Lower lobe of right lung (tissue), 2 donors: ENCODE results near the gene STRBP. TPM values are rescaled to one million over a fixed set of nuclear protein-coding genes. Genes with fewer than 3 reads are reported as not detected.

ENCODE experiments used
- ATAC-seq, 2 donors: fragments of 200-7000 bp; cut with Tn5 transposase; one replicate each; pipeline ENCODE4 v1.9.1; 2020 to 2022; ENCODE audit warnings: mild to moderate bottlenecking in 2 of 2, moderate library complexity in 2 of 2
- DNase-seq: peaks from one replicate; pipeline ENCODE4 v3.0.0-alpha.2; 2020
- H3K27ac ChIP-seq: fragments of 200-600 bp; one replicate; pipeline ENCODE4 v1.8.0; 2022
- H3K27me3 ChIP-seq: fragments of 200-600 bp; one replicate; pipeline ENCODE4 v1.8.0; 2022; ENCODE audit warnings: low read depth
- H3K36me3 ChIP-seq: fragments of 200-600 bp; one replicate; pipeline ENCODE4 v1.8.0; 2022; ENCODE audit warnings: mild to moderate bottlenecking
- H3K4me1 ChIP-seq: fragments of 200-600 bp; one replicate; pipeline ENCODE4 v1.8.0; 2022
- H3K4me3 ChIP-seq: fragments of 200-600 bp; one replicate; pipeline ENCODE4 v1.8.0; 2022; ENCODE audit warnings: mild to moderate bottlenecking
- H3K9me3 ChIP-seq: fragments of 200-600 bp; one replicate; pipeline ENCODE4 v1.8.0; 2022
- intact Hi-C: fragments of 100-400 bp; cut with DNase I; formaldehyde crosslinking; loops from one replicate; pipeline ENCODE4 v1.11.0; 2022
- total RNA-seq: library from RNA; stranded (reverse); fragmentation: NEBNext Ultra II Directional; extraction: Animal tissue kit (Norgen Biotek cat#: 25700); gene quantifications from one replicate; pipeline ENCODE4 v1.2.1, GENCODE V29; 2021
- TF ChIP-seq, protein P1 (sequence below): fragments of 200-600 bp; IDR thresholded peaks from one replicate; pipeline ENCODE4 v1.8.0; 2022; ENCODE audit warnings: antibody characterized with exemption, mild to moderate bottlenecking
- donor health status: DM: no; HTN: yes; CAD: no; lungs with severe emphysema.

Gene STRBP
- total RNA-seq, 1 donor from 2014 or later, result 23.7 TPM

DNA sequence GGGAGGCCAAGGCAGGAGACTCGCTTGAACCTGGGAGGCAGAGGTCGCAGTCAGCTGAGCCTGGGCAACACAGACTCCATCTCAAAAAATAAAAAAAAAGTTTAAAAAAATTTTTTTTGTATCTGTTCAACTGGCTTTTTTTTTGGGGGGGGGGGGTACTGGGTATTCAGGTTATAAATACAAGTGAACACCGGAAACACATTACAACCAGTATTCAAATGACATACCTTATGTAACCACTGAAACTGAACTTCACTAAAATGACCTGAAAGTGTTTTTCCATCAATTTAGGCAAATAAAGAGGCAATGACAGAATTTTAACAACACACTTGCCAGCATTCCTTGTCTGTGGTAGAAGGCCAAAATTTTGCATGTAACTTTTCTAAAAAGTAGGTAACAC, 33.5 kb downstream of the STRBP start:
- H3K4me1 ChIP-seq, result no peaks in the 10 kb centered on the region
- TF ChIP-seq, protein P1, sequence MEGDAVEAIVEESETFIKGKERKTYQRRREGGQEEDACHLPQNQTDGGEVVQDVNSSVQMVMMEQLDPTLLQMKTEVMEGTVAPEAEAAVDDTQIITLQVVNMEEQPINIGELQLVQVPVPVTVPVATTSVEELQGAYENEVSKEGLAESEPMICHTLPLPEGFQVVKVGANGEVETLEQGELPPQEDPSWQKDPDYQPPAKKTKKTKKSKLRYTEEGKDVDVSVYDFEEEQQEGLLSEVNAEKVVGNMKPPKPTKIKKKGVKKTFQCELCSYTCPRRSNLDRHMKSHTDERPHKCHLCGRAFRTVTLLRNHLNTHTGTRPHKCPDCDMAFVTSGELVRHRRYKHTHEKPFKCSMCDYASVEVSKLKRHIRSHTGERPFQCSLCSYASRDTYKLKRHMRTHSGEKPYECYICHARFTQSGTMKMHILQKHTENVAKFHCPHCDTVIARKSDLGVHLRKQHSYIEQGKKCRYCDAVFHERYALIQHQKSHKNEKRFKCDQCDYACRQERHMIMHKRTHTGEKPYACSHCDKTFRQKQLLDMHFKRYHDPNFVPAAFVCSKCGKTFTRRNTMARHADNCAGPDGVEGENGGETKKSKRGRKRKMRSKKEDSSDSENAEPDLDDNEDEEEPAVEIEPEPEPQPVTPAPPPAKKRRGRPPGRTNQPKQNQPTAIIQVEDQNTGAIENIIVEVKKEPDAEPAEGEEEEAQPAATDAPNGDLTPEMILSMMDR, result no peak
- H3K4me3 ChIP-seq, result no peak overlapping the region
- H3K27me3 ChIP-seq, result no peaks in the 10 kb centered on the region
- DNase-seq (no peak), ATAC-seq (no peak)
- no peaks in the 10 kb centered on the region for H3K9me3 ChIP-seq
- intact Hi-C loops, result no loop called here
- no peak overlapping the region for H3K27ac ChIP-seq
- no peaks in the 10 kb centered on the region for H3K36me3 ChIP-seq

DNA sequence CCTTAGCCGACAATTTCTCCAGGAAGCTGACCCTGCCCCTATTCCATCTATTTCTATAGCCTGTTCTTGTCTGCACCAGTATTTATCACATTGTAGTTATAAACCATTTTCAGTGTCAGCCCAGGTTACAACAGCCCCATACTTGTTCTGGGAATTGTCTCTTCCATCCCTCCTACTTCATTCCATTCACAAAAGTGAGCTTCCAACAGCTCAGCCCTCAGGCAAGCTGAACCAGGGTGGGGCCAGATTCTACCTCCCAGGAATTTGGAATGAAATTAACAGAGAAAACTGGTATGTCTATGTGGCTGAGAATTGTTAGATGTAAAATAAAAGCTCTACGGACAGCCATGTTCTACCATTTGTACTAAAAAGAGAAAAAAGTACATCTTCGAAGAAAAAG, 36.1 kb downstream of the STRBP start:
- intact Hi-C loops, result no loop called here
- Histone ChIP-seq H3K27me3 (no peaks in the 10 kb centered on the region), H3K36me3 (no peaks in the 10 kb centered on the region), H3K9me3 (no peaks in the 10 kb centered on the region), H3K4me3 (no peak overlapping the region), H3K4me1 (no peaks in the 10 kb centered on the region), H3K27ac (no peak overlapping the region)
- TF ChIP-seq, protein P1, result no peak
- no peak for DNase-seq
- no peak for ATAC-seq

DNA sequence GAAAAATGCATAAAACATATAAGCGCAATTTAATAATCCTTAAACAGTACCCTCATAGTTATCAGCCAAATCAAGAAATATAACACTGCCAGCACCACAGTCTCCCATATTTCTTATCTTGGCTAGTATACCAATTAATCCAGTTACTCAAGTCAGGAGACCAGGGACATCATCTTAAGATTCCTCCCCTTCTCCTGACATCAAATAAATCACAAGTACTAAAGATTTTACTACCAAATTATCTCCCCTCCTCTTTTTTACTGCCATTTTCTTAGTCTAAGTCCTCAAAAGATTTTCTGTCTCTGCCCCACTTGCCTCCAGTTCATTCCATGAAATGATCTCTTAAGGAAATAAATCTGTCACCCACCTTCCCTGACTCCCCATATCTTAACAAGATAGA, 37.0 kb downstream of the STRBP start:
- Histone ChIP-seq H3K9me3 (no peaks in the 10 kb centered on the region), H3K4me3 (no peak overlapping the region), H3K27ac (no peak overlapping the region), H3K27me3 (no peaks in the 10 kb centered on the region), H3K4me1 (no peaks in the 10 kb centered on the region), H3K36me3 (no peaks in the 10 kb centered on the region)
- intact Hi-C loops, result no loop called here
- DNase-seq, result no peak
- TF ChIP-seq, protein P1, result no peak
- ATAC-seq, result no peak

DNA sequence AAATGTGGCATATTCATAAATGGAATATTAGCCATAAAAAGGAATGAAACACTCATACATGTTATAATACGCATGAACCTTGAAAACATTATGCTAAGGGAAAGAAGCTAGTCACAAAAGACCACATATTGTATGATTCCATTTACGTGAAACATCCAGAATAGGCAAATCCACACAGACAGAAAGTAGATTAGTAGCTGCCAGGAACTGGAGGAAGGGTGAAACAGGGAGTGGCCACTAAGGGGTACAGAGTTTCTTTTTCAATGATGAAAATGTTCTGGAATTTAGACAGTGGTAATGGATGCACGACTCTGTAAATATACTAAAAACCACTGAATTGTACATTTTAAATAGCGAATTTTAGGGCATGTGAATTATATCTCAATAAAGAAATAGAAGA, 39.4 kb downstream of the STRBP start:
- no peak overlapping the region for H3K27ac ChIP-seq
- no peak for DNase-seq

DNA sequence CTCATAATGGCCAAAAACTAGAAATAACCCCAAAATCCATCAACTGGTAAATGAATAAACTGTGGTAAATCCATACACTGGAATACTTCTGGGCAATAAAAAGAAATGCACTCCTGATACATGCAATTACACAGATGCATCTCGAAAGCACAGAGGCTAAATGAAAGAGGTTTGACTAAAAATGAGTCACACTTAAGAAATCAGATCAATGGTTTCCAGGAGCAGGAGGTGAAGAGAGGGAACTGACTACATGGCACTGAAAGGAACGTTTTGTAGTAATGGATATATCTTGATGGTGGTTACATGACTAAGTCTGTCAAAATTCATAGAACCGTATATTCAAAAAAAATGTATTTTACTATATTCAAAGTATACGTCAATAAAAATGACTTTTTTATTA, 42.4 kb downstream of the STRBP start:
- intact Hi-C loops, result no loop called here
- Histone ChIP-seq H3K27me3 (no peaks in the 10 kb centered on the region), H3K4me1 (no peaks in the 10 kb centered on the region), H3K27ac (no peak overlapping the region), H3K9me3 (no peaks in the 10 kb centered on the region), H3K4me3 (no peak overlapping the region), H3K36me3 (no peaks in the 10 kb centered on the region)
- ATAC-seq, result no peak
- DNase-seq, result no peak
- TF ChIP-seq, protein P1, result no peak

More for the DNA sequence above, 39.4 kb downstream of the STRBP start:
- Histone ChIP-seq H3K27me3 (no peaks in the 10 kb centered on the region), H3K4me3 (no peak overlapping the region), H3K4me1 (no peaks in the 10 kb centered on the region), H3K9me3 (no peaks in the 10 kb centered on the region), H3K36me3 (no peaks in the 10 kb centered on the region)
- ATAC-seq, result no peak
- TF ChIP-seq, protein P1, result no peak
- intact Hi-C loops, result no loop called here

DNA sequence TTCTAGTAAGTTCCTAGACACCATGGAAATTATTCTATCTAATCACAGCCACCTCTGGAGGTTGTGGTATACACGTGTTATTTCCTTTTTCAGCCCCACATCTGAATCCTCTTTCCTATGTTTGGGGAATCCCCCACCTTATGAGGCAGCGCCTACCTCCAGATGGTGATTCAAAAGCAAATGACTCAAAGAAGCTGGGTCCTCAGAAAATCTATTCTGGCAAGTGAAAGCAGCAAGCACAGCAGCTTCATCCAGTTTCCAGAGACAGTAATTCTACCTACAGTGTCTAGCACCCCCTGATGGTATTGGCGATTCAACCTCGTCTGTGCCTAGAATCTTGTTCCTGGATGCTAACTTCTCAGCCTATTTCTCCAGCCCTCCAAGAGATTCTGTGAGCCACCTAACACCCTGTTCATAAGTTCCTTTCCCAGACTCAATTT, 43.0 kb downstream of the STRBP start:
- Histone ChIP-seq H3K9me3 (no peaks in the 10 kb centered on the region), H3K4me3 (no peak overlapping the region), H3K4me1 (no peaks in the 10 kb centered on the region), H3K36me3 (no peaks in the 10 kb centered on the region), H3K27me3 (no peaks in the 10 kb centered on the region), H3K27ac (no peak overlapping the region)
- ATAC-seq, result peak; percentile 61 to 62
- DNase-seq, result no peak
- intact Hi-C loops, result no loop called here
- TF ChIP-seq, protein P1, result peak; percentile 36
